GM21619 (cell line): Measurements from ENCODE around the gene LILRA5.
"Not testable (repeated sequence)": the region's sequence is repeated elsewhere in the genome, so short reads cannot be mapped to it uniquely, and the experiment has no call there.

Experiments used
- ATAC-seq: cut with Tn5 transposase; IDR thresholded peaks from one replicate; pipeline ENCODE4 v1.9.1; 2021; ENCODE audit not compliant: unreplicated experiment

LILRA5 gene

DNA sequence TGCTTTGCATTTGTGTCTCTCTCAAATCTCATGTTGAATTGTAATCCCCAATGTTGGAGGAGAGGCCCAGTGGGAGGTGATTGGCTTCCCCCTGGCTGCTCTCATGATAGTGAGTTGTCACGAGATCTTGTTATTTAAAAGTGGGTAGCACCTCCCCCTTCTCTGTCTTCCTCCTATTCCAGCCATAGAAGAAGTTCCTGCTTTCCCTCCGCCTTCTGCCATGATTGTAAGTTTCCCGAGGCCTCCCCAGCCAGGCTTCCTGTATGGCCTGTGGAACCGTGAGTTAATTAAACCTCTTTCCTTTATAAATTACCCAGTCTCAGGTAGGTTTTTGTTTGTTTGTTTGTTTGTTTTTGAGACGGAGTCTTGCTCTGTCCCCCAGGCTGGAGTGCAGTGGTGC, 22.2 kb upstream of the LILRA5 start:
- no peak for ATAC-seq

GRCh38 chr19:54333586-54334298, 20.8 kb upstream of the LILRA5 start:
- no peak for ATAC-seq

DNA sequence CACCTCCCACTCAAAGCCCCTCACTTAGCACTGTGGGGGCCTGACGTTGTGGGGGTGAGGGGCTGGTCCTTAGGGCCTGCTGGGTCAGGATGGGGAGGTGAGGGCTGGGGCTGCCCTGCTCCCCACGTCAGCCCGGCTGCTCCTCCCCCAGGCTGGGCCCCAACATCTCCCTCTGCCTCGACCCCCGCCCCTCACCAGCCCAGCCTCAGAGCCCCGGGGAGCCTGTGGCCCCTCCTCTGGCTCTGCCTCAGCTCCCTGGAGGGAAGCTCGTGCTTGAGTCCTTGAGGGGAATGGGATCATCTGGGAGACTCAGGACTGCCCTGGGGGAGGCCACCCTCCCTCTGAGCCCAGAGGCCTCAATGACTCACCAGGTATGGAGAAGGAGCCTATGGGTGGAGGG, 19.2 kb upstream of the LILRA5 start:
- ATAC-seq: no peak

DNA sequence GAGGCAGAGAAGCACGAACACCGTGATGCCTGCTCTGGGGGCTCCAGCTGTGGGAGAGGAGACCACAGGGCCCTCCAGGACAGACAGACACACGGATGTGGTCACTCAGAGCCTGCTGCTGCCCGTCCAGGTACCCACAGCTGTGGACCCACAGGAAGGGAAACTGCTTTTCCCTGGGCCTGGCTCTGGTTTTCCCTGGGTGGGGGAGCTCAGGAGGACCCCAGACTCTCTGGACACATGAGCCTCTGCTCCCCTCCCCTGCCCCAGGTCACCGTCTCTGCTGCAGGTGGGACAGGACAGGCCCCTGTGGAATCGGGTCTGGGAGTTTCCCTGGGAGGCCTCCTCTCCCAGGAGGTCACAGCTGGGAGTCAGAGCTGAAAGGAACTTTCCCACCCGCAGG, 18.7 kb upstream of the LILRA5 start:
- no peak for ATAC-seq

DNA sequence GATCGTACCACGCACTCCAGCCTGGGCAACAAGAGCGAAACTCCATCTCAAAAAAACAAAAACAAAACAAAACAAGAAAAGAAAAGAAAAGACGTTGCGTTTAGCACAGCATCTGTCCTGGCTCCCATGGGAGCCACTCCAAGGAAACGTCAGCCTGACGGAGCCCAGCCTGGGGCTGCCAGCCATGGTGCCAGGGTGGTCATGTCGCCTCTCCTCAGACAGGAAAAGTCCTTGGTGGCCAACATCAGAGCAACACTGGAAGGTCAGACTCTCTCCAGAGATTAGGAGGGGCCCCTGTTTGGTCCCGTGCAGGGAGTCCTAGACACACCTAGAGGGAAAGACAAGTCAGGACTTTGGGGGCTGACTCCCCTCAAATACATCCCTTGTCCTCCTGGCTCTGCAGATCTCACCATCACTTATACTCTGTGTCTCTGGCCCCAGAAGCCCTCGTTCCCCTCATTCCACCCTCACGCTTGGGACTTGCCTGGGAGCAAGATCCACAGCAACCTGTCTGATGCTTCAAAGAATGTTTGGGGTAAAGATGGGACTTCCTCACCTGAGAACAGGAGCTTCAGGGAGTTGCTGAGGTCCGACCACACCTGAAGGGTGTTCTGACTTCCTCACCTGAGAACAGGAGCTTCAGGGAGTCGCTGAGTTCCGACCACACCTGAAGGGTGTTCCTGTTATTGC, 16.7 kb upstream of the LILRA5 start:
- ATAC-seq: no peak

DNA sequence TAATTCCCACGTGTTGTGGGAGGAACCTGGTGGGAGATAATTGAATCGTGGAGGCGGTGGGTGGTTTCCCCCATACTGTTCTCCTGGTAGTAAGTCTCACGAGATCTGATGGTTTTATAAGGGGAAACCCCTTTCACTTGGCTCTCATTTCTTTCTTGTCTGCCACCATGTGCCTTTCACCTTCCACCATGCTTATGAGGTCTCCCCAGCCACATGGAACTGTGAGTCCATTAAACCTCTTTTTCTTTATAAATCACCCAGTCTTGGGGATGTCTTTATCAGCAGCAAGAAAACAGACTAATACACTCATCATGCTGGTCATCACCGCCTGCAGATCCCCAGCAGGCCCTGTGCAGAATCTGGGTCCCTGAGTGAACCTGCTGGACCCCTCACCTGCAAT, 15.8 kb upstream of the LILRA5 start:
- ATAC-seq: not testable (repeated sequence)

- no peak for ATAC-seq
These were observed 12.7 kb upstream of the LILRA5 start for GRCh38 chr19:54325631-54326030.

GRCh38 chr19:54325194-54325621, 12.2 kb upstream of the LILRA5 start:
- no peak for ATAC-seq

- ATAC-seq: no peak
These were observed 11.1 kb upstream of the LILRA5 start for GRCh38 chr19:54324071-54324470.

DNA sequence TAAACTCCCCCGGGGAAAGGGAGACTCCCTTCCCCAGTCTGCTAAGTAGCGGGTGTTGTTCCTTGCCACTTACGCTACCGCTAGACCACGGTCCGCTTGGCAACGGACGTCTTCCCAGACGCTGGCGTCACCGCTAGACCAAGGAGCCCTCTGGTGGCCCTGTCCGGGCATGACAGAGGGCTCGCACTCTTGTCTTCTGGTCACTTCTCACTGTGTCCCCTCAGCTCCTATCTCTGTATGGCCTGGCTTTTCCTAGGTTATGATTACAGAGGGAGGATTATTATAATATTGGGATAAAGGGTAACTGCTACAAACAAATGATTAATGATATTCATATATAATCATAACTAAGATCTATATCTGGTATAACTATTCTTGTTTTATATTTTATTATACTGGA, 10.0 kb upstream of the LILRA5 start:
- not testable (repeated sequence) for ATAC-seq

- not testable (repeated sequence) for ATAC-seq
These were observed 9.3 kb upstream of the LILRA5 start for GRCh38 chr19:54322295-54322694.

- ATAC-seq: no peak
These were observed 7.1 kb upstream of the LILRA5 start for GRCh38 chr19:54319892-54320670.

DNA sequence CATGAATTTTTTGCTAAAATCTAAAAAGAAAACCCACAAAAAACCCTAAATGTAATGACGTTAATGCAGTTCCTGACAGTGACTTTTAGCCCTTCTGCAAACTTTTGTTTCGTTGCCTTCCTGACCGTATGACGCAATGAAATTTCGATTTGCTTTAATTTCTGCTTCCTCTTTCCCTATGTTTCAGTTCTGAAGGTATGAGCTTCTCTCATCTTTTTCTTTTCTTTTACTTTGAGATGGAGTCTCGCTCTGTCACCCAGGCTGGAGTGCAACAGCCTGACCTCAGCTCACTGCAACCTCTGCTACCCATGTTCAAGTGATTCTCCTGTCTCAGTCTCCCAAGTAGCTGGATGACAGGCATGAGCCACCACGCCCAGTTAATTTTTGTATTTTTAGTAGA, 6.1 kb upstream of the LILRA5 start:
- no peak for ATAC-seq

- no peak for ATAC-seq
These were observed 4.9 kb upstream of the LILRA5 start for GRCh38 chr19:54317965-54318240.

DNA sequence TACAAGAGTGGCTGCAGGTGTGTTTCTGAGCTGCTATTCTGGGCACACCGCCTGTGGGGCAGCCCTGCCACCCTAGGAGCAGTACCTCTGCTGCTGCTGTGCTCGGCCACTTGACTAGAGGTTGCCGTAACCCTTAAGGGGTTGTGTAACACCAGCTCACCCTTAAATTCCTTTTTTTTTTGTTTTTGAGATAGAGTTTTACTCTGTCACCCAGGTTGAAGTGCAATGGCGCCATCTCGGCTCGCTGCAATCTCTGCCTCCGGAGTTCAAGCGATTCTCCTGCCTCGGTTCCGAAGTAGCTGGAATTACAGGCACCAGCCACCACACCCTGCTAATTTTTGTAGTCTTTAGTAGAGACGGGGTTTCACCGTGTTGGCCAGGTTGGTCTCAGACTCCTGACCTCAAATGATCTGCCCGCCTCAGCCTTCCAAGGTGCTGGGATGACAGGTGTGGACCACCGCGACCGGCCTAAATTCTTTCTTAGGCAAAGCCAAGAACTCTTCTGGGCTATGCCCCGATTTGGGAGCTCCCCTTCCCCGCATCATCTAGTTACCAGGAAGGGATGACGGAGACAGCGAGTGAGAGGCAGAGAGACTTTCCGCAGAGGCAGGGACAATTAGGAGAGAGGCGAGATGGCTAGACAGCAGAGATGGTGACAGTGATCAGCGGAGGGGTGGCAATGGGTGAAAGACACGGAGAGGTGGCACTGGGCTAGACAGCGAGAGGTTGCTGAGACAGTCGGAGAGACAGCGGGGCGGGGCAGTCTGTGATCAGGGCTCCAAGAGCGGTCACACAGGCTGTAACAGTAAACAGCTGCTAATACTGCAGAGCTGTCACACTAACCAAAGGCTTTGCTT, 4.4 kb upstream of the LILRA5 start:
- no peak for ATAC-seq

- ATAC-seq: no peak
These were observed 3.8 kb upstream of the LILRA5 start for GRCh38 chr19:54316746-54317107.

- ATAC-seq: no peak
These were observed 3.0 kb upstream of the LILRA5 start for GRCh38 chr19:54315956-54316355.

- ATAC-seq: no peak
These were observed 955 bp downstream of the LILRA5 start for GRCh38 chr19:54312011-54312410.

GRCh38 chr19:54311486-54311885, 1.5 kb downstream of the LILRA5 start:
- ATAC-seq: no peak

DNA sequence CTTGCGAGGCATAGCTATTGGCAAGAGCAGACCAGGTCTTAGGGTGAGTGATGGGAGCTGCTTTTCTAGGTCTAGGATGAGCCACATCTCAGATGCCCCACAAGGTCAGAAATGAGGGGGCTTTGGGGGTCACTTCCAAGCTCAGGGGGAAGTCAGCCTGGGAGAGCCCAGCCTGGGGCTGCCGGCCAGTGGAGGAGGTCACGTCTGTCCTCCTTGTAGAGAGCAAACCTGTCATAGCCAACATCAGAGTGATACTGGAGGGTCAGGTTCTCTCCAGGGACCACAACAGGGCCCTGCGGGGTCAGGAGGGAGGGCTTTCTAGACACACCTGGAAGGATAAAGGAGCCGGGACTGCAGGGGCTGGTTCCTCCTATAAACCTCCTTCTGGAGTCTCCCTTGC, 2.4 kb downstream of the LILRA5 start:
- no peak for ATAC-seq

- ATAC-seq: no peak
These were observed 3.2 kb downstream of the LILRA5 start for GRCh38 chr19:54309811-54310210.
